ENCODE results near the gene CNDP1.

CNDP1 gene

GRCh38 chr18:74631623-74632350 lies 97.5 kb downstream of the CNDP1 start:
- DNase-seq = no peak

DNA sequence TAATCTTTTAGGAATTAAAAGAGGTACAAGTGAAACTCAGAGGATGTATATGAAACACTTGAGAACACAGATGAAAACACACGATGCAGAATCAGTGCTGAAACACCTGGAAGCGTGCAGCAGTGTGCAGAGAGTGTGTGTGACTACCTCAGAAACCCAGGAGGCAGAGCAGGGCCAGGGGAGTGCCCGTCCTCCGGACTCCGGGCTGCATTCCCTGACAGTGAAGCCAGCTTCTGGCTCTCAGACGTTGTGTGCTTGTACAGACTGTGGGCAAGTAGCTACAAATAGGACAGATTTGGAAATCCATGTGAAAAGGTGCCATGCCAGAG lies 98.0 kb downstream of the CNDP1 start:
- no peak for DNase-seq

DNA sequence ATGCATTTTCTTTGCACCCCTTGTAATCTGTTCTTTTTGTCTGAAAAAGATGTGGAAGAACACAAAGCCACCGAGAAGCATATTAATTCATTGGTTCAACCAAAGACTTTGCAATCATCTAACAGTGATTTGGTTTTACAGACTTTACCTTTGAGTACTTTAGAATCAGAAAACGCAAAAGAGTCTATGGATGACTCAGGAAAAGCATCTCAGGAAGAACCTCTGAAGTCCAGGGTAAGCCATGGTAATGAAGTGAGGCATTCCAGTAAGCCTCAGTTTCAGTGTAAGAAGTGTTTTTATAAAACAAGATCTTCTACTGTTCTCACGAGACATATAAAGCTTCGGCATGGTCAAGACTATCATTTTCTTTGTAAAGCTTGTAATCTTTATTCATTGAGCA lies 98.6 kb downstream of the CNDP1 start:
- no peak for DNase-seq

- no peak for DNase-seq
Measured at GRCh38 chr18:74633652-74634352, 99.5 kb downstream of the CNDP1 start.

- no peak for DNase-seq
Measured at GRCh38 chr18:74635224-74635975, 101.1 kb downstream of the CNDP1 start.

All from activated effector memory CD4-positive, alpha-beta T cell treated with Interleukin-2 at 50 U/mL for 16 hours (primary cell).